KMS-11 (cell line): ENCODE results near the gene RNF7.

Experiments
- H2AFZ ChIP-seq: fragments of 200-600 bp; sonication (generic); 2 replicates; pipeline ENCODE4 v1.6.1; 2016; ENCODE audit warnings: antibody characterized with exemption, mixed run types, low read depth
- H3K27ac ChIP-seq: fragments of 200-600 bp; sonication (generic); 2 replicates; pipeline ENCODE4 v1.6.1; 2016; ENCODE audit warnings: mild to moderate bottlenecking, mixed run types
- H3K27me3 ChIP-seq: fragments of 200-600 bp; sonication (generic); 2 replicates; pipeline ENCODE4 v1.6.1; 2017; ENCODE audit warnings: mild to moderate bottlenecking, low read depth, mixed run types, moderate library complexity; ENCODE audit not compliant: insufficient read depth
- H3K36me3 ChIP-seq: fragments of 200-600 bp; sonication (generic); 2 replicates; pipeline ENCODE4 v1.6.1; 2017; ENCODE audit warnings: mild to moderate bottlenecking, mixed run types; ENCODE audit not compliant: insufficient read depth
- H3K4me1 ChIP-seq: fragments of 200-600 bp; sonication (generic); 2 replicates; pipeline ENCODE4 v1.6.1; 2016; ENCODE audit warnings: mild to moderate bottlenecking, low read depth, mixed run types; ENCODE audit not compliant: poor library complexity, severe bottlenecking
- H3K4me2 ChIP-seq: fragments of 200-600 bp; sonication (generic); 2 replicates; pipeline ENCODE4 v1.7.0; 2016; ENCODE audit warnings: mild to moderate bottlenecking, mixed run types
- H3K4me3 ChIP-seq: fragments of 200-600 bp; sonication (generic); IDR thresholded peaks from 2 replicates; pipeline ENCODE4 v1.6.1; 2017; ENCODE audit warnings: low read depth, low read length, mixed read lengths; ENCODE audit not compliant: insufficient read depth
- H3K79me2 ChIP-seq: fragments of 200-600 bp; sonication (generic); 2 replicates; pipeline ENCODE4 v1.6.1; 2016; ENCODE audit warnings: low read depth, mixed run types; ENCODE audit not compliant: insufficient read depth
- H3K9ac ChIP-seq: fragments of 200-600 bp; sonication (generic); 2 replicates; pipeline ENCODE4 v1.6.1; 2016; ENCODE audit warnings: mild to moderate bottlenecking, mixed run types
- H4K20me1 ChIP-seq: fragments of 200-600 bp; sonication (generic); 2 replicates; pipeline ENCODE4 v1.6.1; 2016; ENCODE audit warnings: mild to moderate bottlenecking, mixed run types; ENCODE audit not compliant: insufficient read depth
- TF ChIP-seq, protein P1 (sequence below): fragments of 200-600 bp; sonication (generic); conservative IDR thresholded peaks from 2 replicates; pipeline ENCODE4 v1.6.1; 2017; ENCODE audit warnings: low read depth, mild to moderate bottlenecking, antibody characterized with exemption, low read length, moderate library complexity, mixed read lengths

RNF7 gene

DNA sequence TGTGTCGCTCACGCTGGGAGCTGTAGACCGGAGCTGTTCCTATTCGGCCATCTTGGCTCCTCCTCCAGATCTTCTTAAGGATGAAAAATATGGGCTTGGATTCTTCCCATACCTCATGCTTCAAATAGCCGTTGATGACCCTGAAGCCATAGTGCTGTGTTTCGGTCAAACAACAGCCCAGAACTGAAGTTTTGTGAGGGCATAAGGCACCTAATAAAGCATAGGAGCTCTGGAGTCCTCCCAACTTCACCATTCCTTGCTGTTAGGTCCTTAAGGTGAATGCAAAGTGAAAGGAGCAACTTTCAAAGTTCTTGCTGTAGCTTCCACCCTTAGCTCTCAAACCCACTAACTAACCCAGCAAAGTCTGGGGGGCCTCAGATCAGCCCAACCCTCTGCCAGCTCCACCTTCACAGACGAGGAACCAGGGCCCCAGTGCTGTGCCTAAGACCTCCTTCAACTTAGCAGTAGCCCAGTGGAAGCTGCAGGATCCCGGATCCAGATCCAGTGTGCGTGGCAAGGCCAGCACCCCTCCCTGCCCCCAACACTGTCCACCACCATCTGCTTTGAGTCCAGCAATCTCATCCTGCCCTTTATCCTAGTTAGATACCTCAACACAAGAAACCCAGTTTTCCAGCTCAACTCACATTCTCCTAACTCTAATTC lies 25.1 kb downstream of the RNF7 start, which contains the start of gene GRK7:
TSS of gene GRK7 (plus strand) at position 321 of the 663 bp plus-strand sequence. CDS start 14,877 bp downstream, outside the sequence.
- Histone ChIP-seq H3K27ac (no peak within 1 kb of the TSS), H3K4me1 (no peaks in the 10 kb centered on the region), H3K27me3 (no peaks in the 10 kb centered on the region), H4K20me1 (no peaks in the 10 kb centered on the region), H3K4me2 (no peak within 1 kb of the TSS), H3K9ac (no peak within 1 kb of the TSS), H2AFZ (no peak within 1 kb of the TSS), H3K4me3 (no peak within 1 kb of the TSS), H3K36me3 (no peaks in the 10 kb centered on the region), H3K79me2 (no peaks in the 10 kb centered on the region)
- TF ChIP-seq, protein P1, sequence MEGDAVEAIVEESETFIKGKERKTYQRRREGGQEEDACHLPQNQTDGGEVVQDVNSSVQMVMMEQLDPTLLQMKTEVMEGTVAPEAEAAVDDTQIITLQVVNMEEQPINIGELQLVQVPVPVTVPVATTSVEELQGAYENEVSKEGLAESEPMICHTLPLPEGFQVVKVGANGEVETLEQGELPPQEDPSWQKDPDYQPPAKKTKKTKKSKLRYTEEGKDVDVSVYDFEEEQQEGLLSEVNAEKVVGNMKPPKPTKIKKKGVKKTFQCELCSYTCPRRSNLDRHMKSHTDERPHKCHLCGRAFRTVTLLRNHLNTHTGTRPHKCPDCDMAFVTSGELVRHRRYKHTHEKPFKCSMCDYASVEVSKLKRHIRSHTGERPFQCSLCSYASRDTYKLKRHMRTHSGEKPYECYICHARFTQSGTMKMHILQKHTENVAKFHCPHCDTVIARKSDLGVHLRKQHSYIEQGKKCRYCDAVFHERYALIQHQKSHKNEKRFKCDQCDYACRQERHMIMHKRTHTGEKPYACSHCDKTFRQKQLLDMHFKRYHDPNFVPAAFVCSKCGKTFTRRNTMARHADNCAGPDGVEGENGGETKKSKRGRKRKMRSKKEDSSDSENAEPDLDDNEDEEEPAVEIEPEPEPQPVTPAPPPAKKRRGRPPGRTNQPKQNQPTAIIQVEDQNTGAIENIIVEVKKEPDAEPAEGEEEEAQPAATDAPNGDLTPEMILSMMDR, result no peak

DNA sequence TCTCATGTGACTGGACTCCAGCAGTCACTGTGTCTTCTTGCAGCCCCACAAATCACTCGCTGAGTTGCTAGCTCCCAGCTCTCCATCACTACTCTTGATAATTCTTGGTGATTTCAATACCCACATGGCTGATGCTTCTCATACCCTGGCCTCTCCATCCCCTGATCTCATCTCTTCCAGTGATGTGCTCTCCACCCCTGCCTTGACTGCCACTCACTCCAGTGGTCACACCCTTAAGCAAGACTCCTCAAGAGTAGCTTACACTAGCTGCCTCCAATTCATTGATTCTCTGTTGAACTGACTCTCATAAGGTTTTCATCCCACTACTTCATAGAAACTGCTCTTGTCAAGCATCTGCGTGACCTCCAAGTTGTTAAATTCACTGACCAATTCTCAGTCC lies 25.9 kb downstream of the RNF7 start:
- H3K4me3 ChIP-seq, result no peak overlapping the region
- H3K4me1 ChIP-seq, result no peaks in the 10 kb centered on the region
- no peaks in the 10 kb centered on the region for H3K27me3 ChIP-seq
- H3K36me3 ChIP-seq, result no peaks in the 10 kb centered on the region
- no peaks in the 10 kb centered on the region for H4K20me1 ChIP-seq
- H3K4me2 ChIP-seq, result no peak overlapping the region
- H3K27ac ChIP-seq, result no peak overlapping the region
- no peak overlapping the region for H2AFZ ChIP-seq
- TF ChIP-seq, protein P1, result no peak
- no peak overlapping the region for H3K9ac ChIP-seq
- no peaks in the 10 kb centered on the region for H3K79me2 ChIP-seq

DNA sequence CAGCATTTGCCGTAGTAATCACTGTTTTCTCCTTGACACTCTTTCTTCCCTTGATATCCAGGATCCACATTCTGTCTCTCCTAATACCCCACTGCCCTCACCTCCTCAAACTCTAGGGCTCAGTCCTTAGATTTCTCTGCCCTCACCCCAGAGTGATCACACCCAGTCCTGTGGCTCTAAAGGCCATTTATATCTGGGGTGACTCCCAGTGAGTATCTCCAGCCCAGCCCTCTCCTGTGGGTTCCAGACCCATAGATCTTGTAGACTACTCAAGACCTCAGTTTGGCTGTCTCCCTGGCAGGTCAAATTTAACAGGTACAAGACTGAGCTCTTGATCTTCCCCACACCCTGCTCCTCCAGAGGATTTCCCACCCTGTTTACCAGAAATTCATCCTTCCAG lies 26.4 kb downstream of the RNF7 start:
- no peak overlapping the region for H3K4me2 ChIP-seq
- H4K20me1 ChIP-seq, result no peaks in the 10 kb centered on the region
- no peak overlapping the region for H2AFZ ChIP-seq
- H3K4me1 ChIP-seq, result no peaks in the 10 kb centered on the region
- no peaks in the 10 kb centered on the region for H3K27me3 ChIP-seq
- H3K9ac ChIP-seq, result no peak overlapping the region
- H3K4me3 ChIP-seq, result no peak overlapping the region
- H3K27ac ChIP-seq, result no peak overlapping the region
- TF ChIP-seq, protein P1, result no peak
- H3K79me2 ChIP-seq, result no peaks in the 10 kb centered on the region
- H3K36me3 ChIP-seq, result no peaks in the 10 kb centered on the region

DNA sequence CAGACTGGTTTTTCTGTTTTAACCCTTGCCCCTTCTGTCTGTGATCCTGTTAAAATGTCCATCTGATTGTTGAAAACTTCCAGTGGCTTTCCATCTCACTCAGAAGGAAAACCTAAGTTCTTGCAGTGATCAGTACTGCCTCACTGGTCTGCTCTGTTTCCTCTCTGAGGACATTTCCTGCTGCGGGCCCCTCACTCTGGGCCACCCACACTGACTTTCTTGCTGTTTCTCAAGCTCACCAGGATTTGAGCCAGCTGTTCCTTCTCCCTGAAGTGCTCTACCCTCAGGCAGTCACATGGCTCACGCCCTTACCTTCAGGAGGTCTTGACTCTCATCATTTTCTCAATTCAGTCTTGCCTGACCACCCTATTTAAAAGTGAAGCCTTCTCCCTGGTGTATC lies 26.9 kb downstream of the RNF7 start:
- H3K27me3 ChIP-seq, result no peaks in the 10 kb centered on the region
- no peak overlapping the region for H3K4me3 ChIP-seq
- TF ChIP-seq, protein P1, result no peak
- H3K79me2 ChIP-seq, result no peaks in the 10 kb centered on the region
- H3K27ac ChIP-seq, result no peak overlapping the region
- no peaks in the 10 kb centered on the region for H3K4me1 ChIP-seq
- H3K36me3 ChIP-seq, result no peaks in the 10 kb centered on the region
- no peak overlapping the region for H3K9ac ChIP-seq
- H3K4me2 ChIP-seq, result no peak overlapping the region
- H4K20me1 ChIP-seq, result no peaks in the 10 kb centered on the region
- H2AFZ ChIP-seq, result no peak overlapping the region
